Measurements from ENCODE around the gene ACVR1.

GRCh38 chr2:157747695-157748370 lies 128.3 kb downstream of the ACVR1 start:
- no peak for TF ChIP-seq CTCF (IDR thresholded peaks at IDR 0.05)
- no peak for TF ChIP-seq POLR2A (IDR thresholded peaks at IDR 0.05)

All from esophagus squamous epithelium (tissue), 4 donors.